Stimulated activated CD8-positive, alpha-beta memory T cell treated with anti-CD3 and anti-CD28 coated beads, Interleukin-4, amount 100 ng/mL, for 4 hours (primary cell): ENCODE results near the gene RAPGEF5.

Source experiments
- DNase-seq, 2 donors: peaks; one replicate each; pipeline ENCODE4 v3.0.0-alpha.2; 2020; ENCODE audit warnings: low read depth in 2 of 2, low spot score in 1 of 2

The RAPGEF5 gene

GRCh38 chr7:22195397-22196172 is 161.4 kb downstream of the RAPGEF5 start:
- no peak for DNase-seq

GRCh38 chr7:22194658-22195273 is 162.2 kb downstream of the RAPGEF5 start:
- DNase-seq = no peak

- DNase-seq = no peak
Measured at GRCh38 chr7:22193450-22193983, 163.4 kb downstream of the RAPGEF5 start.

- DNase-seq = no peak
Measured at GRCh38 chr7:22192801-22193200, 164.2 kb downstream of the RAPGEF5 start.

GRCh38 chr7:22190736-22191135 is 166.2 kb downstream of the RAPGEF5 start:
- DNase-seq = no peak

GRCh38 chr7:22189741-22190140 is 167.2 kb downstream of the RAPGEF5 start:
- DNase-seq = no peak

- no peak for DNase-seq
Measured at GRCh38 chr7:22189230-22189629, 167.7 kb downstream of the RAPGEF5 start.

GRCh38 chr7:22187691-22188348 is 169.1 kb downstream of the RAPGEF5 start:
- DNase-seq = no peak

- no peak for DNase-seq
Measured at GRCh38 chr7:22185559-22185958, 171.4 kb downstream of the RAPGEF5 start.

GRCh38 chr7:22184549-22185199 is 172.3 kb downstream of the RAPGEF5 start:
- no peak for DNase-seq

- no peak for DNase-seq
Measured at GRCh38 chr7:22183522-22184280, 173.3 kb downstream of the RAPGEF5 start.

GRCh38 chr7:22182149-22182548 is 174.8 kb downstream of the RAPGEF5 start:
- no peak for DNase-seq

GRCh38 chr7:22181663-22182062 is 175.3 kb downstream of the RAPGEF5 start:
- DNase-seq = no peak

- DNase-seq = no peak
Measured at GRCh38 chr7:22179442-22179879, 177.5 kb downstream of the RAPGEF5 start.

GRCh38 chr7:22178735-22179134 is 178.2 kb downstream of the RAPGEF5 start:
- DNase-seq = no peak

GRCh38 chr7:22176791-22177412 is 180.1 kb downstream of the RAPGEF5 start:
- DNase-seq = no peak

- DNase-seq = no peak
Measured at GRCh38 chr7:22174574-22174953, 182.4 kb downstream of the RAPGEF5 start.

- DNase-seq = no peak
Measured at GRCh38 chr7:22173685-22174573, 183.0 kb downstream of the RAPGEF5 start.

- no peak for DNase-seq
Measured at GRCh38 chr7:22168129-22168634, 188.8 kb downstream of the RAPGEF5 start.
